Transverse colon (tissue), 4 donors: ENCODE results near the gene CHST15. TPM values are rescaled to one million over a fixed set of nuclear protein-coding genes. Genes with fewer than 3 reads are reported as not detected.
A peak's percentile ranks its signal among the peaks of the same experiment; 100 is the strongest.

Source experiments
- DNase-seq: peaks from one replicate; pipeline ENCODE4 v3.0.0-alpha.2; 2019
- H3K27ac ChIP-seq, 4 donors: fragments of 200-600 bp; sonication (generic); 2 replicates each; pipeline ENCODE4 v1.5.1; 2016 to 2018; ENCODE audit warnings: inconsistent platforms in 4 of 4
- H3K27me3 ChIP-seq: fragments of 200-600 bp; sonication (generic); 2 replicates; pipeline ENCODE4 v1.5.1; 2017; ENCODE audit warnings: inconsistent platforms
- H3K36me3 ChIP-seq, 4 donors: fragments of 200-600 bp; sonication (generic); 2 replicates each; pipeline ENCODE4 v1.5.1; 2017 to 2019; ENCODE audit warnings: inconsistent platforms in 4 of 4
- H3K4me1 ChIP-seq, 4 donors: fragments of 200-600 bp; sonication (generic); 2 replicates each; pipeline ENCODE4 v1.5.1; 2017 to 2020; ENCODE audit warnings: inconsistent platforms in 4 of 4
- H3K4me3 ChIP-seq, 4 donors: fragments of 200-600 bp; sonication (generic); 1 replicate in 1 of 4; 2 replicates in 3 of 4; pipeline versions ENCODE4 v1.5.1 to v1.6.1; 2017 to 2019; ENCODE audit warnings: inconsistent platforms in 4 of 4
- H3K9me3 ChIP-seq, 2 donors: fragments of 200-600 bp; sonication (generic); 2 replicates each; pipeline ENCODE4 v1.5.1; 2017 to 2019; ENCODE audit warnings: inconsistent platforms in 2 of 2
- CTCF ChIP-seq, 5 experiments: fragments of 200-600 bp in 3 of 5; fragments of 450-650 bp in 2 of 5; sonication (generic) in 3 of 5; IDR thresholded peaks; 1 replicate in 2 of 5; 2 replicates in 3 of 5; pipeline ENCODE4 v1.5.1; 2016 to 2017; ENCODE audit warnings: antibody characterized with exemption in 5 of 5, inconsistent platforms in 3 of 5, mild to moderate bottlenecking in 2 of 5, moderate library complexity in 1 of 5
- EP300 ChIP-seq: sonication (generic); formaldehyde crosslinking; IDR thresholded peaks from one replicate; pipeline ENCODE4 v1.6.1; 2017; ENCODE audit warnings: antibody characterized with exemption, low read depth
- POLR2A ChIP-seq: fragments of 450-650 bp; IDR thresholded peaks from one replicate; pipeline ENCODE4 v1.6.1; 2016; ENCODE audit warnings: antibody characterized with exemption, mild to moderate bottlenecking, moderate library complexity
- POLR2AphosphoS5 ChIP-seq, 3 donors: sonication (generic); formaldehyde crosslinking; IDR thresholded peaks; one replicate each; pipeline ENCODE4 v1.6.1; 2016; ENCODE audit warnings: antibody characterized with exemption in 3 of 3
- WGBS, 2 donors: methylation state at CpG; one replicate each; pipeline ENCODE4 v1.1.5; 2018; ENCODE audit warnings: low coverage in 1 of 2; 5-methylcytosine and 5-hydroxymethylcytosine counted together
- in situ Hi-C, 4 donors: fragments of 200-750 bp; cut with MboI; loops; one replicate each; pipeline versions ENCODE4 v1.15.0 to v1.15.1; 2017; ENCODE audit warnings: low sequenced_read_pairs in 3 of 4, low pct_ligation_motif_present in 1 of 4, low pct_unique_long_range_greater_than_20kb in 1 of 4
- intact Hi-C: fragments of 100-400 bp; cut with DNase I; formaldehyde crosslinking; loops from one replicate; pipeline ENCODE4 v1.15.1; 2023; ENCODE audit warnings: low total_unique reads
- total RNA-seq, 4 donors: library from RNA; depleted of rRNA; stranded (reverse); fragments of >200 nt; gene quantifications; one replicate each; pipeline ENCODE4 v1.1.0, GENCODE V29; 2016

Gene CHST15
- total RNA-seq, 4 donors from 2014 or later = 10.0 to 25.4 (median 16.0) TPM

DNA sequence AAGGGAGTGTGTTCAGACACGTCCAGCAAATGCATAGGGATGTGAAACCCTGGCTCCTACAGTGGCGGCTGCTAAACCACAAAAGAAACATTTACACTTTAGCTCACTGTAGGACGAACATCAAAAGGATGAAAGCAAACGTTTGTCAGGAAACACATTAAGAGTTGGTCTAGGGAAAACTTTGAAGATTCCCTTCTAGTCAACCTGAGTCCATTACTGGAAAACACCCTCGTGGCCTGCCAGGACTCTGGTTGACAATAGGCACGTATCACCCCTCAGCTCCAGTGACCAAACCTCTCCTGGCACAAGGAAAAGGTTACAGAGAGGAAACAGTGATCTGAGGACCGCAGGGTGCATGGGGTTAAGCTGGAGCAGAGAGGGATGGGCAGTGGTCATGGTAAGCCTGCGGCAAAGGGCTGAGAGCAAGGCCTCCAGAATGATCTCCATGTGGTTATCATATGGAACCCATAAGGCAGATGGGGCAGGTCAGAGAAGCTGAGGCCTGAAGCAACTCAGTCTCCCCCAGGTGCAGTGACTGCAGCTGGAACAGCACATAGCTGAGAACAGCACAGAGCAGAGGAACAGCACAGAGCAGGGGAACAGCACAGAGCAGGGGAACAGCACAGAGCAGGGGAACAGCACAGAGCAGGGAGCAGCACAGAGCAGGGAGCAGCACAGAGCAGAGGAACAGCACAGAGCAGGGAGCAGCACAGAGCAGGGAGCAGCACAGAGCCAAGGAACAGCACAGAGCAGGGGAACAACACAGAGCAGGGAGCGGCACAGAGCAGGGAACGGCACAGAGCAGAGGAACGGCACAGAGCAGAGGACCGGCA, 49.9 kb downstream of the CHST15 start:
- Histone ChIP-seq H3K27ac (peak overlapping the region in 2 of 4 donors; percentile 27 to 45), H3K9me3 (no peaks in the 10 kb centered on the region), H3K36me3 (no peaks in the 10 kb centered on the region), H3K4me3 (no peak overlapping the region), H3K4me1 (peaks cover 0 to 15% (median 3%) of the 10 kb centered on the region in 4 donors), H3K27me3 (no peaks in the 10 kb centered on the region)
- DNase-seq = peak; percentile 32
- intact Hi-C loops = no loop called here
- in situ Hi-C loops = no loop called here
- 49 to 50% methylated on average over 6 to 12 of the region's 12 CpGs for WGBS, 2 donors
- peak in 1 of 3 donors; percentile 10 for TF ChIP-seq POLR2AphosphoS5 (IDR thresholded peaks at IDR 0.05)
- no peak for TF ChIP-seq CTCF (IDR thresholded peaks at IDR 0.05)
- no peak for TF ChIP-seq EP300
- TF ChIP-seq POLR2A = no peak

- Histone ChIP-seq H3K36me3 (no peaks in the 10 kb centered on the region), H3K27me3 (no peaks in the 10 kb centered on the region), H3K27ac (peak overlapping the region in 2 of 4 donors; percentile 27 to 45), H3K9me3 (no peaks in the 10 kb centered on the region), H3K4me3 (no peak overlapping the region), H3K4me1 (peaks cover 0 to 15% (median 3%) of the 10 kb centered on the region in 4 donors)
- in situ Hi-C loops = no loop called here
- no peak for DNase-seq
- intact Hi-C loops = no loop called here
- WGBS, 2 donors = 67 to 80% methylated on average over 1 to 8 of the region's 8 CpGs
- TF ChIP-seq EP300 = no peak
- TF ChIP-seq POLR2A = no peak
- no peak for TF ChIP-seq POLR2AphosphoS5 (IDR thresholded peaks at IDR 0.05)
- no peak for TF ChIP-seq CTCF (IDR thresholded peaks at IDR 0.05)
Measured at GRCh38 chr10:124042656-124043309, 50.6 kb downstream of the CHST15 start.

- DNase-seq = no peak
- Histone ChIP-seq H3K27me3 (no peaks in the 10 kb centered on the region), H3K9me3 (no peaks in the 10 kb centered on the region), H3K4me1 (peaks cover 0 to 15% (median 3%) of the 10 kb centered on the region in 4 donors), H3K27ac (no peak overlapping the region), H3K4me3 (no peak overlapping the region), H3K36me3 (no peaks in the 10 kb centered on the region)
- TF ChIP-seq POLR2A = no peak
- TF ChIP-seq POLR2AphosphoS5 (IDR thresholded peaks at IDR 0.05) = no peak
- TF ChIP-seq EP300 = no peak
- TF ChIP-seq CTCF (IDR thresholded peaks at IDR 0.05) = no peak
- WGBS, 2 donors = 81 to 91% methylated on average over 3 to 11 of the region's 11 CpGs
- in situ Hi-C loops = no loop called here
- intact Hi-C loops = no loop called here
Measured at GRCh38 chr10:124041675-124042445, 51.5 kb downstream of the CHST15 start.
